Medulla oblongata (tissue), 1 donor: ENCODE measurements around the gene HK1.

ENCODE experiments used
- DNase-seq: peaks from one replicate; pipeline ENCODE4 v3.0.0-alpha.2; 2015; ENCODE audit errors: extremely low spot score

HK1 gene

GRCh38 chr10:69419096-69419743, 140.9 kb downstream of the HK1 start:
- no peak for DNase-seq

- no peak for DNase-seq
These were observed 141.4 kb downstream of the HK1 start for GRCh38 chr10:69419744-69420126.

GRCh38 chr10:69421611-69422308, 143.5 kb downstream of the HK1 start:
- DNase-seq, result no peak

- no peak for DNase-seq
These were observed 144.4 kb downstream of the HK1 start for GRCh38 chr10:69422676-69423075.

- DNase-seq, result no peak
These were observed 146.7 kb downstream of the HK1 start for GRCh38 chr10:69425041-69425440.

- no peak for DNase-seq
These were observed 147.4 kb downstream of the HK1 start for GRCh38 chr10:69425511-69426298.

GRCh38 chr10:69426376-69426727, 148.1 kb downstream of the HK1 start:
- no peak for DNase-seq

- no peak for DNase-seq
These were observed 149.9 kb downstream of the HK1 start for GRCh38 chr10:69428165-69428564.

GRCh38 chr10:69434169-69434568, 155.9 kb downstream of the HK1 start:
- DNase-seq, result no peak

GRCh38 chr10:69434926-69435325, 156.6 kb downstream of the HK1 start:
- no peak for DNase-seq

- no peak for DNase-seq
These were observed 157.7 kb downstream of the HK1 start for GRCh38 chr10:69435966-69436520.

GRCh38 chr10:69437321-69438259, 159.3 kb downstream of the HK1 start:
- DNase-seq, result no peak

- DNase-seq, result no peak
These were observed 160.4 kb downstream of the HK1 start for GRCh38 chr10:69438536-69439349.

GRCh38 chr10:69439350-69439739, 161.0 kb downstream of the HK1 start:
- peak; percentile 46 for DNase-seq

- DNase-seq, result no peak
These were observed 161.7 kb downstream of the HK1 start for GRCh38 chr10:69439813-69440506.

GRCh38 chr10:69443354-69443753, 165.1 kb downstream of the HK1 start:
- DNase-seq, result no peak

- no peak for DNase-seq
These were observed 166.7 kb downstream of the HK1 start for GRCh38 chr10:69445041-69445440.

GRCh38 chr10:69446229-69446628, 167.9 kb downstream of the HK1 start:
- DNase-seq, result no peak

- no peak for DNase-seq
These were observed 168.4 kb downstream of the HK1 start for GRCh38 chr10:69446650-69447151.

- DNase-seq, result peak; percentile 87
These were observed 171.5 kb downstream of the HK1 start for GRCh38 chr10:69449841-69450240.
